ENCODE data around the gene ARFGAP3.

The ARFGAP3 gene

GRCh38 chr22:42857845-42858481, 890 bp upstream of the ARFGAP3 start:
- H3K4me3 ChIP-seq (ENCODE audit: low read depth, low read length): no peak overlapping the region
- no peak for TF ChIP-seq CTCF (IDR thresholded peaks at IDR 0.05; ENCODE audit: low read depth, low read length)
- DNase-seq (ENCODE audit: low read depth, low spot score): no peak
- in situ Hi-C loops (cut with HindIII; ENCODE audit: low sequenced_read_pairs): no loop called here

- TF ChIP-seq CTCF (IDR thresholded peaks at IDR 0.05; ENCODE audit: low read depth, low read length): no peak
- no peak for DNase-seq (ENCODE audit: low read depth, low spot score)
- in situ Hi-C loops (cut with HindIII; ENCODE audit: low sequenced_read_pairs): no loop called here
- H3K4me3 ChIP-seq (ENCODE audit: low read depth, low read length): peak overlapping the region; percentile 93
Observed at GRCh38 chr22:42856179-42856864, 751 bp downstream of the ARFGAP3 start.

DNA sequence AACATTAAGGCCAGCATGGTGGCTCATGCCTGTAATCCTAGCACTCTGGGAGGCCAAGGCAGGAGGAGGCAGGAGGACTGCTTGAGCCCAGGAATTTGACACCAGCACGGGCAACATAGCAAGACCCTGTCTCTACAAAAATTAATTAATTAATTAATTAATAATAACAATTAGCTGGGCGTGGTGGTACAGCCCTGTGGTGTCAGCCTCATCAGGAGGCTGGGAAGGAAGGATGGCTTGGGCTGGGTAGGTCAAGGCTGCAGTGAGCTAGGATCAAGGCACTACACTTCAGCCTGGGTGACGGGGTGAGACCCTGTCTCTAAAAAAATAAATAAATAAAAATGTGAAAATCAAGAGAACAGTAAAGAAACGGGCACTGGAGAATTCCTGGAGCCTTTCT, 1.4 kb downstream of the ARFGAP3 start:
- TF ChIP-seq CTCF (IDR thresholded peaks at IDR 0.05; ENCODE audit: low read depth, low read length): no peak
- in situ Hi-C loops (cut with HindIII; ENCODE audit: low sequenced_read_pairs): no loop called here
- peak overlapping the region; percentile 93 for H3K4me3 ChIP-seq (ENCODE audit: low read depth, low read length)
- DNase-seq (ENCODE audit: low read depth, low spot score): no peak

DNA sequence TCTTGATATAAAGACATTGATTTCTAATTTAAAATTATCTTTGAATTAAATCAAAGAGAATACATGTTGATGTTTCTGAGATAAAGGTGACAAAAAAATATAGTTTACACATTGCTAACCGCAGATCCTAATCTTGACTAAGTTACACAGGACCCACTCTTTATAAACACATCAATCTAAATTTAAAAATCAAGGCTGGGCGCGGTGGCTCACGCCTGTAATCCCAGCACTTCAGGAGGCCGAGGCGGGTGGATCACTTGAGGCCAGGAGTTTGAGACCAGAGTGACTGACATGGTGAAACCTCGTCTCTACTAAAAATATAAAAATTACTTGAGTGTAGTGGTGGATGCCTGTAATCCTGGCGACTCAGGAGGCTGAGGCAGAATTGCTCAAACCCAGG, 1.9 kb downstream of the ARFGAP3 start:
- TF ChIP-seq CTCF (IDR thresholded peaks at IDR 0.05; ENCODE audit: low read depth, low read length): no peak
- no peak overlapping the region for H3K4me3 ChIP-seq (ENCODE audit: low read depth, low read length)
- no peak for DNase-seq (ENCODE audit: low read depth, low spot score)
- in situ Hi-C loops (cut with HindIII; ENCODE audit: low sequenced_read_pairs): no loop called here

DNA sequence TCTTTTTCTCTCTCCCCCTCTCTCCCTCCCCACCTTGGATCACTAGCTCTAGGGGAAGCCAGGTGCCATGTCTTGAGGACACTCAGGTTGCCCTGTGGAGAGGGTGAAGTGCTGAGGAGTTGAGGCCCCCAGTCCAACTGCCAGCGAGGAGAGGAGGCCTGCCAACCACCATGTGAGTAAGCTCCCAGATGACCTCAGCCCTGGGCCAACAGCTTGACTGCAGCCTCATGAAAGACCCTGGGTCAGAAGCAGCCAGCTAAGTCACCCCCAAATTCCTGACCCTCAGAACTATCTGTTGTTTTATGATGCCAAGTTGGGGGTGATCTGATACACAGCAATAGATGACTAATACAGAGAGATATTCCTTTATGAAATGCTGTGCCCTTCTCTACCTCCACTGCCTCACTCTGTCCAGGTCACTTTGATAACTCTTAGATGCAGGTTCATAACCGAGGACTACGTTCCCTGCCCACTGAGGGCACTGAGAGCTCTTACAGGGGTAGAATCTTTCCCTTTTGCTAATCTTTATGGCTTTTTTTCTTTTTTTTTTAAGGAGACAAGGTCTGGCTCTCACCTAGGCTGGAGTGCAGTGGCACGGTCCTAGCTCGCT, 8.0 kb downstream of the ARFGAP3 start:
- in situ Hi-C loops (cut with HindIII; ENCODE audit: low sequenced_read_pairs): no loop called here
- TF ChIP-seq CTCF (IDR thresholded peaks at IDR 0.05; ENCODE audit: low read depth, low read length): no peak
- no peak for DNase-seq (ENCODE audit: low read depth, low spot score)
- no peak overlapping the region for H3K4me3 ChIP-seq (ENCODE audit: low read depth, low read length)

DNA sequence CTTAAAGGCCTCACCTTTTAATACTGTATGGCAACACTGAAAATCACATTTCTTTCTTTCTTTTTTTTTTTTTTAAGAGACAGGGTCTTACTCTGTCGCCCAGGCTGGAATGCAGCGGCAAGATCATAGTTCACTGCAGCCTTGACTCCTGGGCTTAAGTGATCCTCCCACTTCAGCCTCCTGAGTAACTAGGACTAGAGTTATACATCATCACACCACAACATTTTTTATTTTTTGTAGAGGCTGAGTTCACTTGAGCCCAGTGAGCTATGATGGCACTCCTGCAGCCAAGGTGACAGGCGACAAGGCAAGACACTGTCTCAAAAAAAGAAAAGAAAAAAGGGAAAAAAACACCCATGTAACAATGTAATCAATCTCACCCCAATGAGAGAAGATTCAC, 10.0 kb downstream of the ARFGAP3 start:
- in situ Hi-C loops (cut with HindIII; ENCODE audit: low sequenced_read_pairs): no loop called here
- no peak for DNase-seq (ENCODE audit: low read depth, low spot score)
- H3K4me3 ChIP-seq (ENCODE audit: low read depth, low read length): no peak overlapping the region
- TF ChIP-seq CTCF (IDR thresholded peaks at IDR 0.05; ENCODE audit: low read depth, low read length): no peak
